ENCODE results near the gene GALNT1. TPM values are rescaled to one million over a fixed set of nuclear protein-coding genes. Genes with fewer than 3 reads are reported as not detected.

The GALNT1 gene
- total RNA-seq, 1 donor from 2014 or later, result 113 TPM

DNA sequence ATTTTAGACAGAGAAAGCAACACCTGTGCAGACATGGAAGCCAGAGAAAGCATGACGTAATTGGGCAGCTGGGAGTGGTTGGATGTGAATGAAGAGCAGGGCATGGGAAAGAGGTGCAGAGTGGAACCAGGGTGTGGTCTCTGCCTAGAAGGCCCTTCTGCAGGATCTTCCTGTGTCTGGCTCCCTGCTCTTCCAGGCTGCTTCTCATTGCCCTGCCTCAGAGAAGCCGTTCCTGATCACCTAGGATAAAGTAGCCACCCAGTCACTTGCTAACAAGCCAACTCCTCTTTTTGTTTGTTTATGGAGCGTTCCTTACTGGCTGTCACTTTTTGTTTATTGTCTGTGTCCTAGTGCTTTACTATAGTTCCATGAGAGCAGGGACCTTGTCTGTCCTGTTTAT lies 28.5 kb downstream of the GALNT1 start:
- H3K79me2 ChIP-seq (ENCODE audit: low read depth), result peaks cover 83% of the 10 kb centered on the region
- no peak overlapping the region for H3K4me2 ChIP-seq
- no peak overlapping the region for H3K27ac ChIP-seq
- H2AFZ ChIP-seq (replicated peaks), result no peak overlapping the region
- H3K36me3 ChIP-seq, result no peaks in the 10 kb centered on the region
- no peak for DNase-seq (ENCODE audit: low spot score)
- H3K27ac Mint-ChIP-seq, result no peak overlapping the region
- no peak overlapping the region for H3K4me3 Mint-ChIP-seq
- no peak for TF ChIP-seq EZH2 (IDR thresholded peaks at IDR 0.05)
- TF ChIP-seq, protein P1, sequence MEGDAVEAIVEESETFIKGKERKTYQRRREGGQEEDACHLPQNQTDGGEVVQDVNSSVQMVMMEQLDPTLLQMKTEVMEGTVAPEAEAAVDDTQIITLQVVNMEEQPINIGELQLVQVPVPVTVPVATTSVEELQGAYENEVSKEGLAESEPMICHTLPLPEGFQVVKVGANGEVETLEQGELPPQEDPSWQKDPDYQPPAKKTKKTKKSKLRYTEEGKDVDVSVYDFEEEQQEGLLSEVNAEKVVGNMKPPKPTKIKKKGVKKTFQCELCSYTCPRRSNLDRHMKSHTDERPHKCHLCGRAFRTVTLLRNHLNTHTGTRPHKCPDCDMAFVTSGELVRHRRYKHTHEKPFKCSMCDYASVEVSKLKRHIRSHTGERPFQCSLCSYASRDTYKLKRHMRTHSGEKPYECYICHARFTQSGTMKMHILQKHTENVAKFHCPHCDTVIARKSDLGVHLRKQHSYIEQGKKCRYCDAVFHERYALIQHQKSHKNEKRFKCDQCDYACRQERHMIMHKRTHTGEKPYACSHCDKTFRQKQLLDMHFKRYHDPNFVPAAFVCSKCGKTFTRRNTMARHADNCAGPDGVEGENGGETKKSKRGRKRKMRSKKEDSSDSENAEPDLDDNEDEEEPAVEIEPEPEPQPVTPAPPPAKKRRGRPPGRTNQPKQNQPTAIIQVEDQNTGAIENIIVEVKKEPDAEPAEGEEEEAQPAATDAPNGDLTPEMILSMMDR (IDR thresholded peaks at IDR 0.05), result no peak
- no peak for TF ChIP-seq EZH2phosphoT487 (IDR thresholded peaks at IDR 0.05)
- H3K27me3 Mint-ChIP-seq (ENCODE audit: insufficient read depth, low read depth), result peaks cover 3% of the 10 kb centered on the region
- H3K4me3 ChIP-seq, result no peak overlapping the region
- peaks cover 11% of the 10 kb centered on the region for H3K9me3 Mint-ChIP-seq
- no peak overlapping the region for H3K9ac ChIP-seq
- H3K27me3 ChIP-seq, result no peaks in the 10 kb centered on the region
- H3K4me1 Mint-ChIP-seq, result peaks cover 2% of the 10 kb centered on the region
- H3K9me3 ChIP-seq (ENCODE audit: low read depth), result no peaks in the 10 kb centered on the region
- H3K36me3 Mint-ChIP-seq, result peaks cover 5% of the 10 kb centered on the region
- no peaks in the 10 kb centered on the region for H3F3A ChIP-seq (ENCODE audit: low read depth)
- H4K20me1 ChIP-seq (ENCODE audit: low read depth), result peaks cover 24% of the 10 kb centered on the region
- H3K4me1 ChIP-seq, result peaks cover 15% of the 10 kb centered on the region

DNA sequence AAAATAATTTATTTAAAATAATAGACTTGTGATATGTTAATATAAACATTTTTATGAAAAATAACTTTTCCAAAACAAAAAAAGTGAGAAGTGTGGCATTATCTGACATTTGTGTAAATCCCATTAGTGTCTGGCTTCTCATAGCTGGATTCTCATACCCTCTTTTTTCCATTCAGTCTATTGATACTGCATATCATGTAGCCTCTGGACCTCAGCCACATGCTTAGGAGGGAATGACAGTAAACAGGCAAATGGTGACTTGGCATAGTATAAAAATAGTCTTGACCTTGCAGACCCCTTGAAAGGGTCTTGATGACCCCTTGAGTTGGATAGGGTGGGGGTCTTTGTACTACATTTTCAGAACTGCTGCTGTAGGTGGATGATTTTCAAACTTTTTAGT lies 29.2 kb downstream of the GALNT1 start:
- TF ChIP-seq EZH2phosphoT487 (IDR thresholded peaks at IDR 0.05) (no peak), EZH2 (IDR thresholded peaks at IDR 0.05) (no peak)
- TF ChIP-seq, protein P1 (IDR thresholded peaks at IDR 0.05), result no peak

DNA sequence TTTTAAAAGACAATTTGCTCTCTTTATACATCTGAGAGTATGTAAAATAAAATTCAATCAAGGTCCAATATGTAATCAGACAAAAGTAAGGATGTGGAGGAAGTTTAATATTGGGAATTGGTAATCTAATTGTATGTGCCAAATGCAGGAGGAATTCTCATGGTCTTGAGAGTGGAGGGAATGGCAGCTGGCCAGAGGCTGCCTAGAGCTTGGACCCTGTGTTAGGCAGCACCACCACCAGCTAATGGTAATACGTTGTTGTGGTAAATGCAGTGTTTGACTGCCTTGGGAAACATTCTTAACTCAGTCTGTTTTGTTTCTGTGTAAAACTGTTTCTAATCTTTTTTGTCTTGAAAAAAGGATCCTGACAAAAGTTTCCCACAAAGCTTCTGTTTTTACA lies 30.0 kb downstream of the GALNT1 start:
- no peaks in the 10 kb centered on the region for H3F3A ChIP-seq (ENCODE audit: low read depth)
- Mint-ChIP-seq H3K27me3 (ENCODE audit: insufficient read depth, low read depth) (no peaks in the 10 kb centered on the region), H3K4me1 (peaks cover 2% of the 10 kb centered on the region), H3K27ac (no peak overlapping the region), H3K36me3 (peaks cover 2% of the 10 kb centered on the region), H3K4me3 (no peak overlapping the region), H3K9me3 (peaks cover 6% of the 10 kb centered on the region)
- no peaks in the 10 kb centered on the region for H3K27me3 ChIP-seq
- peaks cover 72% of the 10 kb centered on the region for H3K79me2 ChIP-seq (ENCODE audit: low read depth)
- no peaks in the 10 kb centered on the region for H3K36me3 ChIP-seq
- H3K4me3 ChIP-seq, result no peak overlapping the region
- no peak overlapping the region for H3K9ac ChIP-seq
- no peaks in the 10 kb centered on the region for H3K9me3 ChIP-seq (ENCODE audit: low read depth)
- no peak for DNase-seq (ENCODE audit: low spot score)
- H4K20me1 ChIP-seq (ENCODE audit: low read depth), result peaks cover 24% of the 10 kb centered on the region
- TF ChIP-seq, protein P1 (IDR thresholded peaks at IDR 0.05), result no peak
- no peak for TF ChIP-seq EZH2 (IDR thresholded peaks at IDR 0.05)
- TF ChIP-seq EZH2phosphoT487 (IDR thresholded peaks at IDR 0.05), result no peak
- H3K4me2 ChIP-seq, result no peak overlapping the region
- H3K27ac ChIP-seq, result no peak overlapping the region
- H2AFZ ChIP-seq (replicated peaks), result no peak overlapping the region
- peaks cover 16% of the 10 kb centered on the region for H3K4me1 ChIP-seq

More for the DNA sequence above, 29.2 kb downstream of the GALNT1 start:
- Histone ChIP-seq H3K4me1 (peaks cover 15% of the 10 kb centered on the region), H3K27ac (no peak overlapping the region), H3K27me3 (no peaks in the 10 kb centered on the region), H3K9ac (no peak overlapping the region), H3K4me3 (no peak overlapping the region), H3K4me2 (no peak overlapping the region), H3K79me2 (ENCODE audit: low read depth) (peaks cover 80% of the 10 kb centered on the region), H3F3A (ENCODE audit: low read depth) (no peaks in the 10 kb centered on the region), H4K20me1 (ENCODE audit: low read depth) (peaks cover 24% of the 10 kb centered on the region), H3K9me3 (ENCODE audit: low read depth) (no peaks in the 10 kb centered on the region), H3K36me3 (no peaks in the 10 kb centered on the region), H2AFZ (replicated peaks) (no peak overlapping the region)
- Mint-ChIP-seq H3K4me1 (peaks cover 2% of the 10 kb centered on the region), H3K27me3 (ENCODE audit: insufficient read depth, low read depth) (peaks cover 3% of the 10 kb centered on the region), H3K4me3 (no peak overlapping the region), H3K27ac (no peak overlapping the region), H3K36me3 (peaks cover 3% of the 10 kb centered on the region), H3K9me3 (peaks cover 7% of the 10 kb centered on the region)
- no peak for DNase-seq (ENCODE audit: low spot score)
